H1 (cell line): Measurements from ENCODE around the gene GAPT. TPM values are rescaled to one million over a fixed set of nuclear protein-coding genes. Genes with fewer than 3 reads are reported as not detected.

Experiments
- CTCF ChIA-PET: fragments of 300-600 bp; sonication (Branson Sonifier 250); formaldehyde crosslinking; loops from one replicate; lab custom pipeline; 2021; ENCODE audit not compliant: partially characterized antibody; lab: Charles Lee
- POLR2A ChIA-PET: fragments of 300-600 bp; sonication (Branson Sonifier 250); formaldehyde crosslinking; loops from one replicate; lab custom pipeline; 2021; ENCODE audit warnings: inconsistent platforms; ENCODE audit not compliant: partially characterized antibody; lab: Charles Lee
- DNase-seq, 2 experiments: peaks; one replicate each; pipeline versions ENCODE4 v3.0.0 to v3.0.0-alpha.2; 2010 to 2022; ENCODE audit warnings: low spot score in 2 of 2, low read depth in 1 of 2, mixed read lengths in 1 of 2
- FAIRE-seq: peaks from 2 replicates; lab custom pipeline; 2011; peaks lifted over from hg19 to GRCh38; lab: Jason Lieb, UNC
- H2AFZ ChIP-seq: 2 replicates; pipeline ENCODE4 v1.8.1; 2012; ENCODE audit warnings: low read length, inconsistent platforms
- H2AK5ac ChIP-seq: 2 replicates; pipeline ENCODE4 v1.6.1; 2013; ENCODE audit warnings: low read depth, low read length
- H2BK120ac ChIP-seq: replicated peaks from 2 replicates; pipeline ENCODE3; 2013; ENCODE audit warnings: low read depth, low read length, inconsistent platforms
- H2BK12ac ChIP-seq: 2 replicates; pipeline ENCODE4 v1.6.1; 2013; ENCODE audit warnings: low read depth, low read length
- H2BK15ac ChIP-seq: 2 replicates; pipeline ENCODE4 v1.6.1; 2013; ENCODE audit warnings: low read length
- H2BK20ac ChIP-seq: 2 replicates; pipeline ENCODE4 v1.6.1; 2013; ENCODE audit warnings: low read length
- H2BK5ac ChIP-seq: 2 replicates; pipeline ENCODE4 v1.6.1; 2013; ENCODE audit warnings: low read depth, low read length
- H3K14ac ChIP-seq: 2 replicates; pipeline ENCODE4 v1.6.1; 2013; ENCODE audit warnings: inconsistent platforms; ENCODE audit not compliant: insufficient read length
- H3K18ac ChIP-seq: 2 replicates; pipeline ENCODE4 v1.6.1; 2013; ENCODE audit warnings: low read length; ENCODE audit errors: extremely low read depth
- H3K23ac ChIP-seq: 2 replicates; pipeline ENCODE4 v1.6.1; 2013; ENCODE audit warnings: inconsistent platforms; ENCODE audit not compliant: insufficient read length
- H3K23me2 ChIP-seq: 2 replicates; pipeline ENCODE4 v1.6.1; 2013; ENCODE audit warnings: low read depth, low read length
- H3K27ac ChIP-seq: 2 replicates; pipeline ENCODE4 v1.6.1; 2011; ENCODE audit warnings: low read depth, low read length, inconsistent platforms
- H3K27me3 ChIP-seq, 4 experiments: replicated peaks in 1 of 4; 1 replicate in 1 of 4; 2 replicates in 3 of 4; pipeline versions ENCODE4 v1.6.1 to v1.8.1; 2011 to 2013; ENCODE audit warnings: low read length in 3 of 4, mild to moderate bottlenecking in 3 of 4, inconsistent platforms in 2 of 4, mixed read lengths in 2 of 4, moderate library complexity in 1 of 4; ENCODE audit not compliant: control insufficient read depth in 3 of 4, insufficient read depth in 3 of 4; ENCODE audit errors: extremely low read depth in 1 of 4
- H3K36me3 ChIP-seq, 4 experiments: 2 replicates each; pipeline versions ENCODE4 v1.6.1 to v1.8.1; 2011 to 2013; ENCODE audit warnings: mild to moderate bottlenecking in 4 of 4, low read length in 3 of 4, moderate library complexity in 2 of 4, control low read depth in 1 of 4, inconsistent platforms in 1 of 4; ENCODE audit not compliant: insufficient read depth in 4 of 4, control insufficient read depth in 2 of 4
- H3K4ac ChIP-seq: replicated peaks from 2 replicates; pipeline ENCODE3; 2013; ENCODE audit warnings: low read length, low read depth, mixed read lengths, inconsistent platforms; ENCODE audit not compliant: insufficient read length
- H3K4me1 ChIP-seq, 4 experiments: replicated peaks in 1 of 4; 1 replicate in 1 of 4; 2 replicates in 3 of 4; pipeline versions ENCODE4 v1.6.1 to v1.8.1; 2011 to 2013; ENCODE audit warnings: low read length in 3 of 4, inconsistent platforms in 2 of 4, mixed read lengths in 1 of 4; ENCODE audit not compliant: insufficient read depth in 4 of 4, control insufficient read depth in 3 of 4
- H3K4me2 ChIP-seq, 2 experiments: 2 replicates each; pipeline versions ENCODE4 v1.6.1 to v1.8.1; 2011 to 2013; ENCODE audit warnings: low read depth in 2 of 2, low read length in 2 of 2, control low read depth in 1 of 2, inconsistent platforms in 1 of 2, mild to moderate bottlenecking in 1 of 2; ENCODE audit not compliant: insufficient read depth in 1 of 2
- H3K4me3 ChIP-seq, 4 experiments: fragments of 200-600, 300-600 bp in 1 of 4; sonication (generic), shearing (Covaris generic), sonication (Bioruptor Twin) in 1 of 4; 2 replicates each; pipeline versions ENCODE4 v1.5.1 to v1.8.1; 2011 to 2016; ENCODE audit warnings: low read length in 4 of 4, low read depth in 3 of 4, control low read depth in 2 of 4, inconsistent platforms in 2 of 4, mild to moderate bottlenecking in 2 of 4, mixed read lengths in 1 of 4, moderate library complexity in 1 of 4; ENCODE audit not compliant: insufficient read depth in 2 of 4; ENCODE audit errors: extremely low read depth in 1 of 4
- H3K56ac ChIP-seq: replicated peaks from 2 replicates; pipeline ENCODE3; 2013; ENCODE audit warnings: low read depth, mild to moderate bottlenecking, mixed read lengths, low read length, inconsistent platforms; ENCODE audit not compliant: insufficient read length
- H3K79me1 ChIP-seq: 2 replicates; pipeline ENCODE4 v1.6.1; 2013; ENCODE audit warnings: low read depth, low read length, control low read depth
- H3K79me2 ChIP-seq, 2 experiments: 2 replicates each; pipeline versions ENCODE4 v1.6.1 to v1.8.1; 2012 to 2013; ENCODE audit warnings: low read length in 2 of 2, mild to moderate bottlenecking in 2 of 2, inconsistent platforms in 1 of 2; ENCODE audit not compliant: insufficient read depth in 2 of 2, control insufficient read depth in 1 of 2
- H3K9ac ChIP-seq, 4 experiments: replicated peaks in 1 of 4; 1 replicate in 1 of 4; 2 replicates in 3 of 4; pipeline versions ENCODE4 v1.6.1 to v1.8.1; 2011 to 2013; ENCODE audit warnings: low read depth in 3 of 4, low read length in 3 of 4, control low read depth in 2 of 4, mild to moderate bottlenecking in 2 of 4, moderate library complexity in 2 of 4, inconsistent platforms in 1 of 4; ENCODE audit errors: extremely low read depth in 1 of 4
- H3K9me3 ChIP-seq, 2 experiments: 2 replicates each; pipeline versions ENCODE4 v1.6.1 to v1.8.1; 2012 to 2013; ENCODE audit warnings: mild to moderate bottlenecking in 2 of 2, moderate library complexity in 2 of 2, control low read depth in 1 of 2, inconsistent platforms in 1 of 2, low read depth in 1 of 2, low read length in 1 of 2, mixed read lengths in 1 of 2; ENCODE audit not compliant: insufficient read depth in 2 of 2
- H4K20me1 ChIP-seq, 2 experiments: replicated peaks in 1 of 2; 2 replicates each; pipeline versions ENCODE3 to v1.8.1; 2011 to 2013; ENCODE audit warnings: inconsistent platforms in 2 of 2, low read length in 2 of 2, mild to moderate bottlenecking in 1 of 2; ENCODE audit not compliant: insufficient read depth in 2 of 2, control insufficient read depth in 1 of 2
- H4K5ac ChIP-seq: 2 replicates; pipeline ENCODE4 v1.6.1; 2013; ENCODE audit warnings: low read length, low read depth, mixed read lengths, inconsistent platforms; ENCODE audit not compliant: insufficient read length
- H4K8ac ChIP-seq: 2 replicates; pipeline ENCODE4 v1.8.0; 2013; ENCODE audit warnings: mild to moderate bottlenecking, moderate library complexity, low read length, inconsistent platforms; ENCODE audit not compliant: insufficient read depth; ENCODE audit errors: extremely low read depth
- H4K91ac ChIP-seq: replicated peaks from 2 replicates; pipeline ENCODE3; 2013; ENCODE audit warnings: low read length, mixed read lengths, inconsistent platforms; ENCODE audit not compliant: insufficient read length
- BACH1 ChIP-seq: IDR thresholded peaks from 2 replicates; pipeline ENCODE4 v1.6.1; 2012; ENCODE audit warnings: low read length, improper control_type of control experiment
- BCL11A ChIP-seq, 2 experiments: IDR thresholded peaks; one replicate each; pipeline ENCODE4 v1.6.1; 2011; ENCODE audit warnings: low read depth in 2 of 2, low read length in 2 of 2, mild to moderate bottlenecking in 2 of 2
- BRCA1 ChIP-seq: IDR thresholded peaks from 2 replicates; pipeline ENCODE4 v1.6.1; 2012; ENCODE audit warnings: low read depth, low read length, improper control_type of control experiment
- CREB1 ChIP-seq: IDR thresholded peaks from 2 replicates; pipeline ENCODE4 v1.6.1; 2012; ENCODE audit warnings: inconsistent platforms
- FOSL1 ChIP-seq: IDR thresholded peaks from 2 replicates; pipeline ENCODE4 v1.6.1; 2011; ENCODE audit warnings: mild to moderate bottlenecking, low read depth, low read length, moderate library complexity; ENCODE audit not compliant: insufficient read depth
- KDM1A ChIP-seq: fragments of 200-600, 300-600 bp; sonication (generic); IDR thresholded peaks from 2 replicates; pipeline ENCODE4 v1.7.1; 2016; ENCODE audit warnings: mild to moderate bottlenecking, low read length, borderline replicate concordance
- RAD21 ChIP-seq, 2 experiments: IDR thresholded peaks in 1 of 2; conservative IDR thresholded peaks in 1 of 2; 2 replicates each; pipeline ENCODE4 v1.6.1; 2011; ENCODE audit warnings: low read depth in 2 of 2, low read length in 2 of 2, improper control_type of control experiment in 1 of 2, inconsistent platforms in 1 of 2, mild to moderate bottlenecking in 1 of 2, moderate library complexity in 1 of 2
- SAP30 ChIP-seq: fragments of 300-600 bp; sonication (generic); IDR thresholded peaks from 2 replicates; pipeline ENCODE4 v1.7.1; 2012; ENCODE audit warnings: low read length, moderate library complexity, mild to moderate bottlenecking, inconsistent platforms; ENCODE audit not compliant: insufficient read depth, insufficient replicate concordance
- SIRT6 ChIP-seq: IDR thresholded peaks from one replicate; pipeline ENCODE4 v1.7.1; 2012; ENCODE audit warnings: low read length, inconsistent platforms
- SRF ChIP-seq: IDR thresholded peaks from 2 replicates; pipeline ENCODE4 v1.6.1; 2011; ENCODE audit warnings: mild to moderate bottlenecking, low read depth, low read length, moderate library complexity
- SUZ12 ChIP-seq: fragments of 200-600 bp; sonication (generic); IDR thresholded peaks from 2 replicates; pipeline ENCODE4 v1.6.1; 2012; ENCODE audit warnings: mild to moderate bottlenecking, inconsistent platforms, low read length, moderate library complexity, mixed read lengths
- TEAD4 ChIP-seq: IDR thresholded peaks from 2 replicates; pipeline ENCODE4 v1.6.1; 2012; ENCODE audit warnings: low read depth, low read length, inconsistent platforms, mixed read lengths
- USF2 ChIP-seq: IDR thresholded peaks from 2 replicates; pipeline ENCODE4 v1.6.1; 2011; ENCODE audit warnings: low read length, improper control_type of control experiment
- YY1 ChIP-seq: IDR thresholded peaks from 2 replicates; pipeline ENCODE4 v1.6.1; 2011; ENCODE audit warnings: low read depth, mild to moderate bottlenecking, low read length
- WGBS, 2 experiments: shearing (Covaris generic) in 1 of 2; methylation state at CpG; one replicate each; pipeline versions ENCODE4 v1.1.6 to v1.1.7; 2013 to 2015; ENCODE audit warnings: low lambda C conversion rate in 2 of 2, mixed read lengths in 2 of 2, inconsistent platforms in 1 of 2, low coverage in 1 of 2, missing lambda C conversion rate in 1 of 2; ENCODE audit not compliant: insufficient replicate concordance in 2 of 2, insufficient coverage in 1 of 2, insufficient read length in 1 of 2; ENCODE audit errors: extremely low coverage in 1 of 2, missing lambda C conversion rate in 1 of 2; 5-methylcytosine and 5-hydroxymethylcytosine counted together
- polyA plus RNA-seq, 7 experiments: library from polyadenylated mRNA; depleted of rRNA in 3 of 7; stranded (reverse) in 5 of 7; unstranded in 2 of 7; fragments of >200 nt in 5 of 7; fragments of 200-250 nt in 2 of 7; gene quantifications; 1 replicate in 5 of 7; 2 replicates in 1 of 7; 4 replicates in 1 of 7; pipeline versions ENCODE4 v1.2.1 to v1.2.3, GENCODE V29; 2011 to 2013; ENCODE audit warnings: missing spikeins in 2 of 7, mixed read lengths in 2 of 7
- total RNA-seq: library from RNA; stranded (reverse); fragmentation: NEBNext Ultra II Directional; extraction: Animal tissue kit (Norgen Biotek cat#: 25700); gene quantifications from 2 replicates; pipeline ENCODE4 v1.2.1, GENCODE V29; 2021

GAPT gene
- total and polyA plus RNA-seq, 2 of the 8 experiments (the other 6 are each of a cell fraction or from before 2014, with no cell fraction given), result not detected

GRCh38 chr5:58499231-58499630 lies 8.0 kb downstream of the GAPT start:
- Histone ChIP-seq H4K5ac (no peak overlapping the region), H3K18ac (no peak overlapping the region), H2BK15ac (no peak overlapping the region), H2AFZ (no peak overlapping the region), H3K9me3 (no peaks in the 10 kb centered on the region), H3K23ac (no peak overlapping the region), H3K4me1 (no peaks in the 10 kb centered on the region), H3K56ac (no peak overlapping the region), H2BK5ac (no peak overlapping the region), H4K8ac (no peak overlapping the region), H3K14ac (no peak overlapping the region), H3K27me3 (peaks cover 0 to 1% (median 0%) of the 10 kb centered on the region in 4 experiments; a peak in 1 of 7 replicates), H3K23me2 (no peaks in the 10 kb centered on the region), H3K9ac (no peak overlapping the region), H4K91ac (no peak overlapping the region), H3K27ac (no peak overlapping the region), H3K4me2 (no peak overlapping the region), H2BK20ac (no peak overlapping the region), H3K4ac (no peak overlapping the region), H2BK12ac (no peak overlapping the region), H4K20me1 (no peaks in the 10 kb centered on the region), H3K4me3 (no peak overlapping the region), H3K79me1 (no peaks in the 10 kb centered on the region), H3K79me2 (no peaks in the 10 kb centered on the region), H2BK120ac (no peak overlapping the region), H3K36me3 (no peaks in the 10 kb centered on the region), H2AK5ac (no peak overlapping the region)
- FAIRE-seq (no peak), DNase-seq (no peak)
- 95% methylated on average over 3 of the region's 3 CpGs; no CpG with 5 or more reads in 1 of the 2 experiments for WGBS, 2 experiments
- POLR2A ChIA-PET, result no interaction called here
- CTCF ChIA-PET, result interaction anchor here (0.8 to 10.1 kb wide), 39 partner anchors 9 to 508 kb away, joined by 3 to 201 read pairs (median 4); partner anchors contain the start of gene PLK2
- TF ChIP-seq SAP30 (no peak), CREB1 (no peak), SIRT6 (no peak), BACH1 (no peak), TEAD4 (no peak), SRF (no peak), SUZ12 (no peak), KDM1A (no peak), RAD21 (IDR thresholded peaks at IDR 0.05 in 1 of 2, conservative IDR thresholded peaks at IDR 0.05 in 1 of 2; ENCODE audit: low read depth in 2 of 2, low read length in 2 of 2) (no peak), BCL11A (IDR thresholded peaks at IDR 0.05; ENCODE audit: low read depth in 2 of 2, low read length in 2 of 2) (no peak), BRCA1 (no peak), FOSL1 (no peak), USF2 (no peak), YY1 (no peak)
